ENCODE results near the gene PPP1R13L.

GRCh38 chr19:45408830-45409556 is 4.1 kb upstream of the PPP1R13L start:
- TF ChIP-seq CTCF (IDR thresholded peaks at IDR 0.05 in 8 of 11, conservative IDR thresholded peaks at IDR 0.05 in 3 of 11) (no peak), POLR2A (IDR thresholded peaks at IDR 0.05) (no peak), POLR2AphosphoS5 (IDR thresholded peaks at IDR 0.05) (no peak)

Data from spleen (tissue), 7 donors.